ENCODE results near the gene SLC25A43. TPM values are rescaled to one million over a fixed set of nuclear protein-coding genes. Genes with fewer than 3 reads are reported as not detected.

SLC25A43 gene
- total and polyA plus RNA-seq, 2 experiments from 2014 or later: 8.7 to 8.9 TPM

DNA sequence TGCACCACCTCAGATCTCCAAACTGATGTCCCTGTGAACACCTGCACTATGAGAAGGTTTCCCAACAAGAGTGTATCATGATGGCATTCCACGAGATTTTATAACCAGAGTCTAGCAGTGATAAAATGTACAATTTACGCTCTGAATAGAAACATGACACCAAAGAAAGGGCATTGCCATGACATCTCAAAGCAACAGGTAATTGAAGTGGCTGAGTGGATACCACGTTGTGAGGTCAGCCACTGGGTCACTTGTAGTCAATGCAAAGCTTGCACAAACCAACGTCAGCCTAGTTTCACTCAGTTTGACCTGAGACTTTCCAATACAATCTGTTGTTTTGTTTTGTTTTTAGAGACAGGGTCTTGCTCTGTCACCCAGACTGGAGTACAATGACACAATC is 54.1 kb downstream of the SLC25A43 start (continued):
- TF ChIP-seq, protein P1, sequence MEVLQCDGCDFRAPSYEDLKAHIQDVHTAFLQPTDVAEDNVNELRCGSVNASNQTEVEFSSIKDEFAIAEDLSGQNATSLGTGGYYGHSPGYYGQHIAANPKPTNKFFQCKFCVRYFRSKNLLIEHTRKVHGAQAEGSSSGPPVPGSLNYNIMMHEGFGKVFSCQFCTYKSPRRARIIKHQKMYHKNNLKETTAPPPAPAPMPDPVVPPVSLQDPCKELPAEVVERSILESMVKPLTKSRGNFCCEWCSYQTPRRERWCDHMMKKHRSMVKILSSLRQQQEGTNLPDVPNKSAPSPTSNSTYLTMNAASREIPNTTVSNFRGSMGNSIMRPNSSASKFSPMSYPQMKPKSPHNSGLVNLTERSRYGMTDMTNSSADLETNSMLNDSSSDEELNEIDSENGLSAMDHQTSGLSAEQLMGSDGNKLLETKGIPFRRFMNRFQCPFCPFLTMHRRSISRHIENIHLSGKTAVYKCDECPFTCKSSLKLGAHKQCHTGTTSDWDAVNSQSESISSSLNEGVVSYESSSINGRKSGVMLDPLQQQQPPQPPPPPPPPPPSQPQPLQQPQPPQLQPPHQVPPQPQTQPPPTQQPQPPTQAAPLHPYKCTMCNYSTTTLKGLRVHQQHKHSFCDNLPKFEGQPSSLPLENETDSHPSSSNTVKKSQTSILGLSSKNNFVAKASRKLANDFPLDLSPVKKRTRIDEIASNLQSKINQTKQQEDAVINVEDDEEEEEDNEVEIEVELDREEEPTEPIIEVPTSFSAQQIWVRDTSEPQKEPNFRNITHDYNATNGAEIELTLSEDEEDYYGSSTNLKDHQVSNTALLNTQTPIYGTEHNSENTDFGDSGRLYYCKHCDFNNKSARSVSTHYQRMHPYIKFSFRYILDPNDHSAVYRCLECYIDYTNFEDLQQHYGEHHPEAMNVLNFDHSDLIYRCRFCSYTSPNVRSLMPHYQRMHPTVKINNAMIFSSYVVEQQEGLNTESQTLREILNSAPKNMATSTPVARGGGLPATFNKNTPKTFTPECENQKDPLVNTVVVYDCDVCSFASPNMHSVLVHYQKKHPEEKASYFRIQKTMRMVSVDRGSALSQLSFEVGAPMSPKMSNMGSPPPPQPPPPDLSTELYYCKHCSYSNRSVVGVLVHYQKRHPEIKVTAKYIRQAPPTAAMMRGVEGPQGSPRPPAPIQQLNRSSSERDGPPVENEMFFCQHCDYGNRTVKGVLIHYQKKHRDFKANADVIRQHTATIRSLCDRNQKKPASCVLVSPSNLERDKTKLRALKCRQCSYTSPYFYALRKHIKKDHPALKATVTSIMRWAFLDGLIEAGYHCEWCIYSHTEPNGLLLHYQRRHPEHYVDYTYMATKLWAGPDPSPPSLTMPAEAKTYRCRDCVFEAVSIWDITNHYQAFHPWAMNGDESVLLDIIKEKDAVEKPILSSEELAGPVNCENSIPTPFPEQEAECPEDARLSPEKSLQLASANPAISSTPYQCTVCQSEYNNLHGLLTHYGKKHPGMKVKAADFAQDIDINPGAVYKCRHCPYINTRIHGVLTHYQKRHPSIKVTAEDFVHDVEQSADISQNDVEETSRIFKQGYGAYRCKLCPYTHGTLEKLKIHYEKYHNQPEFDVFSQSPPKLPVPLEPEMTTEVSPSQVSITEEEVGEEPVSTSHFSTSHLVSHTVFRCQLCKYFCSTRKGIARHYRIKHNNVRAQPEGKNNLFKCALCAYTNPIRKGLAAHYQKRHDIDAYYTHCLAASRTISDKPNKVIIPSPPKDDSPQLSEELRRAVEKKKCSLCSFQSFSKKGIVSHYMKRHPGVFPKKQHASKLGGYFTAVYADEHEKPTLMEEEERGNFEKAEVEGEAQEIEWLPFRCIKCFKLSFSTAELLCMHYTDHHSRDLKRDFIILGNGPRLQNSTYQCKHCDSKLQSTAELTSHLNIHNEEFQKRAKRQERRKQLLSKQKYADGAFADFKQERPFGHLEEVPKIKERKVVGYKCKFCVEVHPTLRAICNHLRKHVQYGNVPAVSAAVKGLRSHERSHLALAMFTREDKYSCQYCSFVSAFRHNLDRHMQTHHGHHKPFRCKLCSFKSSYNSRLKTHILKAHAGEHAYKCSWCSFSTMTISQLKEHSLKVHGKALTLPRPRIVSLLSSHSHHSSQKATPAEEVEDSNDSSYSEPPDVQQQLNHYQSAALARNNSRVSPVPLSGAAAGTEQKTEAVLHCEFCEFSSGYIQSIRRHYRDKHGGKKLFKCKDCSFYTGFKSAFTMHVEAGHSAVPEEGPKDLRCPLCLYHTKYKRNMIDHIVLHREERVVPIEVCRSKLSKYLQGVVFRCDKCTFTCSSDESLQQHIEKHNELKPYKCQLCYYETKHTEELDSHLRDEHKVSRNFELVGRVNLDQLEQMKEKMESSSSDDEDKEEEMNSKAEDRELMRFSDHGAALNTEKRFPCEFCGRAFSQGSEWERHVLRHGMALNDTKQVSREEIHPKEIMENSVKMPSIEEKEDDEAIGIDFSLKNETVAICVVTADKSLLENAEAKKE (CRISPR knock-in tag; IDR thresholded peaks at IDR 0.05): no peak
- TF ChIP-seq REST (IDR thresholded peaks at IDR 0.05; ENCODE audit: unreplicated experiment) (no peak), ZNF114 (CRISPR knock-in tag; IDR thresholded peaks at IDR 0.05) (no peak), CREB1 (CRISPR knock-in tag; IDR thresholded peaks at IDR 0.05; ENCODE audit: low read depth) (no peak), EZH2phosphoT487 (IDR thresholded peaks at IDR 0.05; ENCODE audit: unreplicated experiment) (no peak), POLR2AphosphoS5 (IDR thresholded peaks at IDR 0.05; ENCODE audit: low read depth) (no peak), JUNB (IDR thresholded peaks at IDR 0.05; ENCODE audit: unreplicated experiment) (no peak), ZNF331 (CRISPR knock-in tag; IDR thresholded peaks at IDR 0.05; ENCODE audit: low read depth) (no peak), NANOG (IDR thresholded peaks at IDR 0.05; ENCODE audit: borderline replicate concordance) (no peak), EZH2 (IDR thresholded peaks at IDR 0.05; ENCODE audit: low read depth, unreplicated experiment) (no peak)
- TF ChIP-seq, protein P2, sequence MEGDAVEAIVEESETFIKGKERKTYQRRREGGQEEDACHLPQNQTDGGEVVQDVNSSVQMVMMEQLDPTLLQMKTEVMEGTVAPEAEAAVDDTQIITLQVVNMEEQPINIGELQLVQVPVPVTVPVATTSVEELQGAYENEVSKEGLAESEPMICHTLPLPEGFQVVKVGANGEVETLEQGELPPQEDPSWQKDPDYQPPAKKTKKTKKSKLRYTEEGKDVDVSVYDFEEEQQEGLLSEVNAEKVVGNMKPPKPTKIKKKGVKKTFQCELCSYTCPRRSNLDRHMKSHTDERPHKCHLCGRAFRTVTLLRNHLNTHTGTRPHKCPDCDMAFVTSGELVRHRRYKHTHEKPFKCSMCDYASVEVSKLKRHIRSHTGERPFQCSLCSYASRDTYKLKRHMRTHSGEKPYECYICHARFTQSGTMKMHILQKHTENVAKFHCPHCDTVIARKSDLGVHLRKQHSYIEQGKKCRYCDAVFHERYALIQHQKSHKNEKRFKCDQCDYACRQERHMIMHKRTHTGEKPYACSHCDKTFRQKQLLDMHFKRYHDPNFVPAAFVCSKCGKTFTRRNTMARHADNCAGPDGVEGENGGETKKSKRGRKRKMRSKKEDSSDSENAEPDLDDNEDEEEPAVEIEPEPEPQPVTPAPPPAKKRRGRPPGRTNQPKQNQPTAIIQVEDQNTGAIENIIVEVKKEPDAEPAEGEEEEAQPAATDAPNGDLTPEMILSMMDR (conservative IDR thresholded peaks at IDR 0.05; ENCODE audit: low read depth in 2 of 2): no peak
